HCT116 (cell line): ENCODE measurements around the gene TENM3. TPM values are rescaled to one million over a fixed set of nuclear protein-coding genes. Genes with fewer than 3 reads are reported as not detected.

ENCODE experiments used
- ATAC-seq: fragments of 200-7000 bp; cut with Tn5 transposase; 2 replicates; pipeline ENCODE4 v1.9.1; 2020; ENCODE audit warnings: mild to moderate bottlenecking, moderate library complexity
- BruUV-seq: library from RNA; stranded (reverse); fragments of 400-500 nt; replicated peaks from 2 replicates; lab custom pipeline; 2021; lab: Mats Ljungman, UMichigan
- CTCF ChIA-PET: fragments of 300-600 bp; sonication (Branson Sonifier 250); formaldehyde crosslinking; loops from one replicate; lab custom pipeline; 2021; ENCODE audit warnings: antibody characterized with exemption; lab: Charles Lee
- POLR2A ChIA-PET: fragments of 300-600, 350-600 bp; sonication (Branson Sonifier 250); formaldehyde crosslinking; loops from one replicate; lab custom pipeline; 2021; ENCODE audit warnings: antibody characterized with exemption; lab: Charles Lee
- RAD21 ChIA-PET, 2 experiments: fragments of 300-600 bp; sonication (Branson Sonifier 250); formaldehyde crosslinking; loops; one replicate each; lab custom pipeline; 2023; ENCODE audit warnings: low total read pairs in 2 of 2; ENCODE audit not compliant: uncharacterized antibody in 2 of 2, unreplicated experiment in 2 of 2, low non-redundant PET in 1 of 2; lab: Charles Lee
- DNase-seq: peaks from one replicate; pipeline ENCODE4 v3.0.0-alpha.2; 2010; ENCODE audit warnings: low read depth, low spot score
- H2AFZ ChIP-seq: fragments of 200-600 bp; shearing (Covaris generic), sonication (generic); 2 replicates; pipeline ENCODE4 v1.6.1; 2017; ENCODE audit warnings: low read depth, mixed run types, mixed read lengths, antibody characterized with exemption, low read length; ENCODE audit not compliant: poor library complexity, severe bottlenecking
- H3K27ac ChIP-seq: 2 replicates; pipeline ENCODE4 v1.5.1; 2012; ENCODE audit warnings: low read depth, low read length
- H3K27me3 ChIP-seq: fragments of 200-600 bp; sonication (generic); 2 replicates; pipeline ENCODE4 v1.6.1; 2016; ENCODE audit warnings: mixed run types, low read length, mixed read lengths; ENCODE audit not compliant: insufficient read depth
- H3K36me3 ChIP-seq, 2 experiments: fragments of 200-500 bp in 1 of 2; fragments of 200-600 bp in 1 of 2; sonication (Bioruptor generic) in 1 of 2; sonication (generic) in 1 of 2; 2 replicates each; pipeline versions ENCODE4 v1.5.1 to v1.6.1; 2014 to 2016; ENCODE audit warnings: low read length in 2 of 2, inconsistent platforms in 1 of 2, mixed read lengths in 1 of 2, mixed run types in 1 of 2; ENCODE audit not compliant: insufficient read depth in 2 of 2, control insufficient read depth in 1 of 2
- H3K4me1 ChIP-seq, 2 experiments: fragments of 200-600 bp in 1 of 2; sonication (generic) in 1 of 2; 2 replicates each; pipeline versions ENCODE4 v1.5.1 to v1.6.1; 2012 to 2017; ENCODE audit warnings: low read length in 2 of 2, inconsistent platforms in 1 of 2, mild to moderate bottlenecking in 1 of 2, mixed read lengths in 1 of 2, mixed run types in 1 of 2, moderate library complexity in 1 of 2; ENCODE audit not compliant: insufficient read depth in 2 of 2, control insufficient read depth in 1 of 2
- H3K4me2 ChIP-seq: fragments of 200-600 bp; sonication (generic); 2 replicates; pipeline ENCODE4 v1.6.1; 2017; ENCODE audit warnings: mixed run types, low read length, mixed read lengths
- H3K4me3 ChIP-seq, 2 experiments: fragments of 200-600 bp in 1 of 2; sonication (generic) in 1 of 2; replicated peaks in 1 of 2; 2 replicates each; pipeline ENCODE4 v1.5.1; 2011 to 2016; ENCODE audit warnings: low read length in 2 of 2, control low read depth in 1 of 2, low read depth in 1 of 2, mild to moderate bottlenecking in 1 of 2, mixed read lengths in 1 of 2, mixed run types in 1 of 2
- H3K79me2 ChIP-seq: fragments of 200-600 bp; sonication (generic); 2 replicates; pipeline ENCODE4 v1.6.1; 2017; ENCODE audit warnings: mild to moderate bottlenecking, mixed run types, low read length, moderate library complexity, mixed read lengths; ENCODE audit not compliant: insufficient read depth
- H3K9ac ChIP-seq: fragments of 200-600 bp; sonication (generic); 2 replicates; pipeline ENCODE4 v1.6.1; 2016; ENCODE audit warnings: low read length, mixed read lengths
- H3K9me2 ChIP-seq: fragments of 200-600 bp; sonication (generic), shearing (Covaris generic); 2 replicates; pipeline ENCODE4 v1.6.1; 2017; ENCODE audit warnings: mixed run types, mild to moderate bottlenecking, moderate library complexity; ENCODE audit not compliant: insufficient read depth
- H3K9me3 ChIP-seq, 2 experiments: fragments of 200-500 bp in 1 of 2; fragments of 200-600 bp in 1 of 2; sonication (Bioruptor generic) in 1 of 2; sonication (generic) in 1 of 2; 2 replicates each; pipeline ENCODE4 v1.6.1; 2014 to 2017; ENCODE audit warnings: low read length in 2 of 2, mixed read lengths in 2 of 2, inconsistent platforms in 1 of 2, low read depth in 1 of 2, mild to moderate bottlenecking in 1 of 2, mixed run types in 1 of 2, moderate library complexity in 1 of 2; ENCODE audit not compliant: control insufficient read depth in 1 of 2, insufficient read depth in 1 of 2
- H4K20me1 ChIP-seq: fragments of 200-600 bp; sonication (generic), shearing (Covaris generic); 2 replicates; pipeline ENCODE4 v1.6.1; 2017; ENCODE audit warnings: mixed run types, mild to moderate bottlenecking, moderate library complexity; ENCODE audit not compliant: insufficient read depth
- ATF3 ChIP-seq: IDR thresholded peaks from 2 replicates; pipeline ENCODE4 v1.6.1; 2012
- CBX3 ChIP-seq: IDR thresholded peaks from 2 replicates; pipeline ENCODE4 v1.6.1; 2012; ENCODE audit warnings: low read depth
- CEBPB ChIP-seq: IDR thresholded peaks from 2 replicates; pipeline ENCODE4 v1.6.1; 2012; ENCODE audit warnings: low read depth
- EGR1 ChIP-seq: IDR thresholded peaks from 2 replicates; pipeline ENCODE4 v1.6.1; 2012; ENCODE audit warnings: low read depth
- ELF1 ChIP-seq: IDR thresholded peaks from 2 replicates; pipeline ENCODE4 v1.6.1; 2012; ENCODE audit warnings: low read depth, borderline replicate concordance
- FOSL1 ChIP-seq: IDR thresholded peaks from 2 replicates; pipeline ENCODE4 v1.6.1; 2012; ENCODE audit warnings: low read depth
- MAX ChIP-seq: IDR thresholded peaks from 2 replicates; pipeline ENCODE4 v1.6.1; 2012
- POLR2AphosphoS5 ChIP-seq: IDR thresholded peaks from 2 replicates; pipeline ENCODE4 v1.6.1; 2011; ENCODE audit warnings: mild to moderate bottlenecking, low read depth, low read length, moderate library complexity
- REST ChIP-seq: IDR thresholded peaks from 2 replicates; pipeline ENCODE4 v1.6.1; 2012; ENCODE audit warnings: low read depth
- SP1 ChIP-seq: IDR thresholded peaks from 2 replicates; pipeline ENCODE4 v1.6.1; 2012; ENCODE audit warnings: low read depth
- SRF ChIP-seq: IDR thresholded peaks from 2 replicates; pipeline ENCODE4 v1.6.1; 2012; ENCODE audit warnings: low read depth
- TCF7L2 ChIP-seq: IDR thresholded peaks from 2 replicates; pipeline ENCODE4 v1.7.0; 2011; ENCODE audit warnings: borderline replicate concordance, inconsistent platforms; ENCODE audit not compliant: insufficient read depth, insufficient read length; ENCODE audit errors: extremely low read depth
- ZBTB33 ChIP-seq: IDR thresholded peaks from 2 replicates; pipeline ENCODE4 v1.6.1; 2011; ENCODE audit warnings: mild to moderate bottlenecking, low read length, moderate library complexity; ENCODE audit not compliant: insufficient replicate concordance; ENCODE audit errors: extremely low read depth
- intact Hi-C: fragments of 100-400 bp; cut with micrococcal nuclease; formaldehyde crosslinking; loops from 2 replicates; pipeline ENCODE4 v1.10.0; 2022
- total RNA-seq: library from RNA; stranded (reverse); gene quantifications from one replicate; pipeline ENCODE4 v1.2.1, GENCODE V29; 2021; ENCODE audit not compliant: unreplicated experiment

The TENM3 gene
- total RNA-seq, 1 experiment from 2014 or later, result 0.54 TPM

GRCh38 chr4:182575225-182575624 lies 332.0 kb downstream of the TENM3 start:
- no peaks in the 10 kb centered on the region for H3K79me2 ChIP-seq
- intact Hi-C loops, result no loop called here
- H3K9me2 ChIP-seq, result no peaks in the 10 kb centered on the region
- no peak overlapping the region for H2AFZ ChIP-seq
- H3K9ac ChIP-seq, result no peak overlapping the region
- no peak for ATAC-seq
- H3K36me3 ChIP-seq, result no peaks in the 10 kb centered on the region
- TF ChIP-seq SP1 (no peak), CEBPB (no peak), SRF (no peak), CBX3 (no peak), EGR1 (no peak), MAX (no peak), FOSL1 (no peak), REST (no peak), ZBTB33 (no peak), POLR2AphosphoS5 (no peak), ATF3 (no peak), TCF7L2 (no peak), ELF1 (no peak)
- no peak overlapping the region for H3K4me2 ChIP-seq
- ChIA-PET POLR2A (no interaction called here), RAD21 (no interaction called here), CTCF (no interaction called here)
- no peaks in the 10 kb centered on the region for H3K9me3 ChIP-seq
- H3K27ac ChIP-seq, result no peak overlapping the region
- H3K27me3 ChIP-seq, result peaks cover 42% of the 10 kb centered on the region
- H3K4me1 ChIP-seq, result peaks cover 0 to 5% of the 10 kb centered on the region in 2 experiments; a peak in 1 of 4 replicates
- no peak overlapping the region for H3K4me3 ChIP-seq
- no TSS peak for BruUV-seq
- DNase-seq, result no peak
- H4K20me1 ChIP-seq, result no peaks in the 10 kb centered on the region
